ENCODE results near the gene NELL2.

The NELL2 gene

DNA sequence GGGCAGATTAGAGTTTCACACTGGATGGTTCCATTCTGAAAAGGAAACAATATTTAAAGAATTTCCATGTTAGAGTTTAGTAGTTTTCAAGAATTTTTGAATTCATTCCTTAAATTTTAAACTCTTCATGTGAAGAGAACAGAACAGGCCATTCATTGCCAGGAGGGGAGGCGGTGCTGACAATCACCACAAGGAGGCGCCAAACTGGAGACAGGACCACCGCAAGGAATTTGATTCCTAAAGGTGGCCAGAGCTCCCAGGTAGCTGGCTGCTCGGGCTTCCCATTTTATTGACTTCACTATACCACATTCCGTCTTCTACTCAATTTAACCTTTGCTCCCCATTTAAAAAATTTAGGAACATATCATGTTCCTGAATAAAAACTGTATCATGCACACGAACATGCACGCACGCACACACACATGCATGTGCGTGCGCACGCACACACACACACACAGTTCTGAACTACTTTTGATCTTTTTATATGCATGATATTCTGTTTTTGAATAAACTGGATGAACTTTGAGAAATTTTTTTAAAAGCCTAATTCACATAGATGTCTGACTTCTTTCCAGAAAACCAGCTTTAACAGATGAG lies 101.2 kb downstream of the NELL2 start:
- ChIA-PET POLR2A (ENCODE audit: low non-redundant PET) (no interaction called here), CTCF (interaction anchor here (0.6 to 0.9 kb wide), 5 partner anchors 10 to 687 kb away, joined by 3 read pairs; no protein-coding TSS in a partner anchor)
- TF ChIP-seq CTCF (conservative IDR thresholded peaks at IDR 0.05; ENCODE audit: low read depth): peak; percentile 60
- peak; percentile 8 for DNase-seq (ENCODE audit: low spot score)
- H3K27ac ChIP-seq: no peak overlapping the region

GRCh38 chr12:44771485-44772021 lies 104.6 kb downstream of the NELL2 start:
- H3K27ac ChIP-seq: no peak overlapping the region
- ChIA-PET CTCF (no interaction called here), POLR2A (ENCODE audit: low non-redundant PET) (no interaction called here)

GRCh38 chr12:44765796-44766195 lies 110.3 kb downstream of the NELL2 start:
- no peak for TF ChIP-seq CTCF (conservative IDR thresholded peaks at IDR 0.05; ENCODE audit: low read depth)
- DNase-seq (ENCODE audit: low spot score): no peak
- no peak overlapping the region for H3K27ac ChIP-seq
- POLR2A ChIA-PET (ENCODE audit: low non-redundant PET): no interaction called here
- CTCF ChIA-PET: no interaction called here

More at GRCh38 chr12:44771485-44772021, 104.6 kb downstream of the NELL2 start:
- TF ChIP-seq CTCF (conservative IDR thresholded peaks at IDR 0.05; ENCODE audit: low read depth): no peak
- DNase-seq (ENCODE audit: low spot score): no peak

GRCh38 chr12:44763021-44763420 lies 113.1 kb downstream of the NELL2 start:
- ChIA-PET POLR2A (ENCODE audit: low non-redundant PET) (no interaction called here), CTCF (interaction anchor here (0.7 kb wide), 1 partner anchor 231 kb away, joined by 7 read pairs; no protein-coding TSS in a partner anchor)
- no peak for TF ChIP-seq CTCF (conservative IDR thresholded peaks at IDR 0.05; ENCODE audit: low read depth)
- H3K27ac ChIP-seq: no peak overlapping the region
- no peak for DNase-seq (ENCODE audit: low spot score)

GRCh38 chr12:44759289-44759688 lies 116.8 kb downstream of the NELL2 start:
- no peak overlapping the region for H3K27ac ChIP-seq
- TF ChIP-seq CTCF (conservative IDR thresholded peaks at IDR 0.05; ENCODE audit: low read depth): no peak
- no peak for DNase-seq (ENCODE audit: low spot score)
- CTCF ChIA-PET: interaction anchor here (0.6 kb wide), 1 partner anchor 1151 kb away, joined by 4 read pairs; no protein-coding TSS in a partner anchor
- POLR2A ChIA-PET (ENCODE audit: low non-redundant PET): no interaction called here

GRCh38 chr12:44750468-44750867 lies 125.6 kb downstream of the NELL2 start:
- no peak overlapping the region for H3K27ac ChIP-seq
- ChIA-PET POLR2A (ENCODE audit: low non-redundant PET) (no interaction called here), CTCF (interaction anchor here (0.5 kb wide), 2 partner anchors 240 to 465 kb away, joined by 3 to 5 read pairs; partner anchors contain the start of gene ANO6)
- no peak for DNase-seq (ENCODE audit: low spot score)
- TF ChIP-seq CTCF (conservative IDR thresholded peaks at IDR 0.05; ENCODE audit: low read depth): no peak
